NK-92 (cell line): ENCODE data around the gene MTCL1.
"Not testable (repeated sequence)": the region's sequence is repeated elsewhere in the genome, so short reads cannot be mapped to it uniquely, and the experiment has no call there.

Source experiments
- DNase-seq: peaks from one replicate; lab custom pipeline; 2025; ENCODE audit not compliant: unreplicated experiment; lab: John Stamatoyannopoulos, UW

Gene MTCL1

DNA sequence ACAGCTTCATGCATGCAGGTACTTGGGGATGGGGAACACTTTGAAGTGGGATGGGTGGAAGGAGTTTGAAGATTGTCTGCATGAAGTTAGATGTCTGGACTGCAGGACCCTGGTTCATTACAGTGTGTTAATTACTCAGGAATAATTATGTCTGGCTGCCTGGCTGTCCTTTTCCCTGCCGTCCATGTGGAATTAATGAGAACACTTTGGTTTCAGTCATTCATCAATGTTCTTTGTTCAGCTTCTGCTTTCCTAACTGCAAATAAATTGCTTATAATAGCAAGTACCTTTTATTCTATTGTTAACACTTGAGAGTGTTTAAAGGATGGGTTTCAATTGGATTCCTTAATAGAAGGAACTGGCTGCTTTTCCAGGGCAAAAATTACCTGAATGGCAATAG is 35.8 kb downstream of the MTCL1 start:
- DNase-seq = no peak

DNA sequence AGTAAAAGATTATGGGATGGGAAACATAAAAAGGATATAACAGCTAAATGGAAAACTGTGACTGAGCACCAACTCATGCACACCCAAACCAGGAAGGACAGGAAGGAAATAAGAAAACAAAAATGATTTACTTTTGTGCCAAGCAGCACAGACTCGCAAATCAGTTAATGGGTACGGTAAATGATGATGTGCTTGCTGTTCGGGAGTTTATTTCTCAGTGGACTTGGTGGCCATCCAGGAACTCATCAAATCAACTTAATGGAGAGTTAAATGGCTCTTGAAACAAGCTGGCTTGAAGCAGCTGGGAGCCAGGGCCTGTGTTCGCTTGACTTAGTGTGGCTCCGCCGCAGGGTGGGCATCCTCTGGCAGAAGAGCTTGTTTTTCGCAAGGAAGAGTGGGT is 36.2 kb downstream of the MTCL1 start:
- no peak for DNase-seq

DNA sequence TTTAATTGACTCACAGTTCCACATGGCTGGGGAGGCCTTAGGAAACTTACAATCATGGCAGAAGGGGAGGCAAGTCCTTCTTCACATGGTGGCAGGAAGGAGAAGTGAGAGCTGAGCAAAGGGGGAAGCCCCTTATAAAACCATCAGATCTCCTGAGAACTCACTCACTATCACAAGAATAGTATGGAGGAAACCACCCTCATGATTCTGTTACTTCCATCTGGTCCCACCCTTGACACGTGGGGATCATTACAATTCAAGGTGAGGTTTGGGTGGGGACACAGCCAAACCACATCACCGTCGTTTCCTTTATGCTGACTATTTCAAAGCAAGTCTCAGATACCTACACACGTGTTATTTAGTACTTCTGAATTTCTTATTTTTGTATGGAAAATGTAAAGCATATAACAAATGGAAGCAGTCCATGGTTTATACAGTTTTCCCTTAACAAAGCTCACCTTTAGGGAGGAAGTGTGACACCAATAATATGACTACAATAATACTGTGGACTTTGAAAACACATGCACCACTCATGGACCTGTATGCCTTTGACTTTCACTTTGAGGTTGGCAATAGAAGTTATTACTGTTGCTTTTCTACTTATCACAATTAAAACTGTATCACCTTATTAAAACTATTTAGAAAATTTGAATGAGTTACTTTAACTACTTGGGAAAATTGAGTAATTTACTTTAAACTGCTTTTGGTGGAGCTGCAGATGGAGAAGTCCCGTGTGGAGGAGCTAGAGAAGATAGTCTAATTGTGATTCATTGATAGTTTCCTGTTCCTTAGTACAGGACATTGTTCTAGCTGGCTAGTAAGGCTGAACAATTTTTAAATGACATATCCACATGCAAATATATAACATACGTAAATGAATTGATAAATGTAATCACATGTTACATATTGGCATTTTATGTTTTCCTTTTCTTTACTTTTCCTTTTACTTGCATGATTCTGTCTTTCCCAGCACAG is 37.3 kb downstream of the MTCL1 start:
- DNase-seq = no peak

DNA sequence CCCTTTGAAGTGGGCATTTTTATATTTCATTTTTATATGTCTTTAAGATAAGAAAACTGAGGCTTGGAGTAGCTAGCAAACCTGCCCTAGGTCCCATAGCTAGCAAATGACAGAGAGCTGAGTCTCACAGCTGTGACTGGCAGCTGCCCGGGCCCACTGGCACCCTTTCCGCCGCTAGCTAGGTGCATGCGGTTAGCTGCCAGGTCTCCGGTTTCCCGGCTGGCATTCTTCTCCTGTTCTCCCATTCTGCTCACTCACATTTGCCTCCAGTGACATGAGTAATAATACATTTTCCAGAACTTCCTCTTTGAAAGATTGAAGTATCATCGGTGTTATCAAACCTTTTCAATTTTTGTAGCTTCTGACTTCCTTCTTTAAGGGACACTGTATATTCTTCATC is 38.7 kb downstream of the MTCL1 start:
- DNase-seq = no peak

DNA sequence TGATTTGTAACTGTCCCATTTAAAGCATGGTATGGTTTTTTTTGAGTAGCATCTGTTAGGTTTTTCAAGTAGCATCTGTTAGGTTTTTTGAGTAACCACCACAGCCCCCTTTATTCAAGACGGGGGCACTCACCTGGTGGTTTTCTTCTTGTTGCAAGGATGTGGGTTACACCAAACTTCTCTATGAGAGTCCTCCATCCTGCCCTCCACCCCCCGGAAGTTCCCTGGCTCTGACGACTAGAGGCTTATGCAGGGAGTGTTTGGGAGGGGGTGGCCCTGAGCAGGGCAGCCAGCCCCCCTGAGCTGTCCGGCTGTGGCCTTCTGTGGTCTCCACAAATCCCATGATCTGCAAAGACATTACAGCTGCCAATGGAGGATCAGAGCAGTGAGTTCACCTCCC is 39.3 kb downstream of the MTCL1 start:
- DNase-seq = no peak

DNA sequence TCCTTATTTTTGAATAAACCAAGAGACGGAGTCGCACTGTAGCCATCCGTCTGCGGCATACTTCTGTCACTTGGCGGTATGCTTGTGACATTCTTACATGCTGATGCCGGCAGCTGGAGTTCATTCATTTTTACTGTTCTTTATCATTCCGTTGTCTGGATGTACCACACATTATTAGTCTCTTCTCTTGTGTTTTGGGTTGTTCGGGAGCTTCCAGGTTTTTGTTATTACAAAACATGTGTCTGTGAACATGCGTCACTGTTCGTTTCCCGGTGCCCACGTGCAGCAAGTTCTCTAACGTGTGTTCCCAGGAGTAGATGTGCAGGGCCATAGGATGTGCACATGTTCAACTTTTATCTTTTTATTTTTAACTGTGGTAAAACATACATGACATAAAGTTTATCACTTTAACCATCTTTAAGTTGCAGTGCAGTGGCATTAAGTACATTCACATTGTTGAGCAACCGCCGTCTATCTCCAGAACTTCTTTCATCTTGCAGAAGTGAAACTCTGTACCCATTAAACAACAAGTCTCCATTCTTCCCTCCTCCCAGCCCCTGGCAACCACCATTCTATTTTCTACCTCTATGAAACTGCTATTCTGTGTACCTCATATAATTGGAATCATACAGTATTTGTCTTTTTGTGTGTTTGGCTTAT is 40.1 kb downstream of the MTCL1 start:
- DNase-seq = no peak

DNA sequence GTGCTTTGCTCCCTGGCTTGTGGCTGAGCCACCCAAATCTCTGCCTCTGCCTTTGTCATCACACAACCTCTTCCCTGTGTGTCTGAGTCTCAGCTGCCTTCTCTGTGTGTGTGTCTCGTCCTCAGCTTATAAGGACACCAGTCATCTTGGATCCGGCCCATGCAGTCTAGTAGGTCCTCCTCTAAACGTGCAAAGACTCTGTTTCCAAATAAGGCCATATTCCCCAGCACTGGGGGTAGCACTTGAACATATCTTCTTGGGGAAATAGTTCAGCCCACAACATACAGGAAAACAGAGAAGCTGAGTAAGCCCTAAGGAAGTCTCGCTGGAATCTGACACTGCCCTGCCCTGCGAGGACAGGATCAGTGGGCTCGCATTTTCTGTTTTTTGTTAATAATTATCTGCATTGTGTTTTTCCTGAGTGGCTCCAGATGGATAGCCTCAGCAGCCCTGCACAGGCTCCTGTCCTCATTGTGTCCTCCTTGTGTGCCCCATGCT is 42.1 kb downstream of the MTCL1 start:
- no peak for DNase-seq

DNA sequence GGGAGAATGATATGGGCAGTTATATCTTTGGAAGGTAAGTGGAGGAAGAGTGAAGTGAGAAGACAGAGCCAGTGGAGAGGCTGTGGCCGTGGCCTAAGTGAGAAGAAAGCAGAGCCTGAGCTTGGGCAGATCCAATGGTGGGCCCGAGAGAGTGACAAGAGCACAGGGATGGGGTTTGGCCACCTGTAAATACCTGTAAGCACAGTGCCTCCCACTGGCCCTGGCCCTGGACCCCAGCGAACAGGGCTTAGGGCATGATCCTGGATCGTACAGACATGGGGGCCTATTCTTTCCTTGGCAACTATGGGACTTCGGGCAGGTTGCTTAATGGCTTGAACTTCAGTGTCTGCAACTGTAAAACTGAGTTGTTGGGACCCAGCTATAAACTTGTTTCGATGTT is 44.1 kb downstream of the MTCL1 start:
- DNase-seq = no peak

DNA sequence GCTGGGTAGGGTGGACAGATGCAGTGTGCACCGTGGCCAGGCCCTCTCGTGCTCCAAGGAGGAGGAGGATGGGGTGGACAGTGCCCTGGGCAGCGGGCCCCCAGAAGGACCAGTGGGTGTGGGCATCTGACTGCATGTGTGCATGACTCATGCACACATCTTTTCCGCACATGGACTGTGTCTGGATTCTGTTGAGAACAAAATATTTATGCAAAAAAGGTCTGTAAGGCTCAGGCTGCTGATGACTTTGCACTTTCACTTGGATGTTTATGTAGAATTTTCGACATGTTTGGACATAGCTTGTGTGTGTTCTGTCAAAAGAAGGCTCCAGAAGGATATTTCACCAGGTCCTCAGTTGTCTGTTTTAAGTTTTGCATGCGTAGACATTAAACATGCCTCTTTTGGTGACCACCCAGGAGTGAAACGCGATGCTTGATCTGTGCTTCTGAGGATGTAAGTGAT is 45.6 kb downstream of the MTCL1 start:
- no peak for DNase-seq

DNA sequence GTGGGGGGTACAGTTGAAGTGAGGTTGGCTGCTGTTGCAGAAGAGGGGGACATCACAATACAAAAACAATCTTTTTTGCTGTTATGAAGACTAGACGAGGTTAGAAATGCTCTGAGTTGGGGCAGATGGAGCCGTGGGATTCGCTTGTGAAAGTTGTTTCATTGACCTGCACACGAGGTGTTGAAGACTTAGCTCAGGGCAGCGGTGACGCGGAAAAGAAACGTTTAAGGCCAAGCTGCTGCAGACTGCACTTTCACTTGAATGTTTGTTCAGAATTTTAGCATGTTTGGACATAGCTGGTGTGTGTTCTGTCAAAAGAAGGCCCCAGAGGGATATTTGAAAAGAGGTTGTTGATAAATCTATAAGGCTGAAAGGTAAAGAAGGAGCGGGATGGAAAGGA is 46.3 kb downstream of the MTCL1 start:
- no peak for DNase-seq

DNA sequence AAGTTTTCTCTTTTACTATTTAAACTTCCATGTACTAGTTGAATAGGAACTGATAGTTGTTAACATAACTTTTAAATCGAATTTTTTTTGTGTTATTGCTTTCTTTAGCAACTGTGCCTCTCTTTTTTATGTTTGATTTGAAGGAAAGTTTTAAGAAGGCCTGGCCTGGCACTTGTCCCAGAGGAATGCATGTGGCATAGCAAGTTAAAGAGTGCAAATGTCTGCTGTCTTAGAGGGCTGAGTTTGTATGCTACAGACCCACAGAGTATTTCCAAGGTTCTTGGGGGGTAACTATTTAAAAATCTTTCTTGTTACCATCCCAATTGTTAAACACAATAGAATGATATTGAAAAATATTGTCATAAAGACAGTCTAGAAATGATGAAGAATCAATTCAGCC is 47.0 kb downstream of the MTCL1 start:
- no peak for DNase-seq

DNA sequence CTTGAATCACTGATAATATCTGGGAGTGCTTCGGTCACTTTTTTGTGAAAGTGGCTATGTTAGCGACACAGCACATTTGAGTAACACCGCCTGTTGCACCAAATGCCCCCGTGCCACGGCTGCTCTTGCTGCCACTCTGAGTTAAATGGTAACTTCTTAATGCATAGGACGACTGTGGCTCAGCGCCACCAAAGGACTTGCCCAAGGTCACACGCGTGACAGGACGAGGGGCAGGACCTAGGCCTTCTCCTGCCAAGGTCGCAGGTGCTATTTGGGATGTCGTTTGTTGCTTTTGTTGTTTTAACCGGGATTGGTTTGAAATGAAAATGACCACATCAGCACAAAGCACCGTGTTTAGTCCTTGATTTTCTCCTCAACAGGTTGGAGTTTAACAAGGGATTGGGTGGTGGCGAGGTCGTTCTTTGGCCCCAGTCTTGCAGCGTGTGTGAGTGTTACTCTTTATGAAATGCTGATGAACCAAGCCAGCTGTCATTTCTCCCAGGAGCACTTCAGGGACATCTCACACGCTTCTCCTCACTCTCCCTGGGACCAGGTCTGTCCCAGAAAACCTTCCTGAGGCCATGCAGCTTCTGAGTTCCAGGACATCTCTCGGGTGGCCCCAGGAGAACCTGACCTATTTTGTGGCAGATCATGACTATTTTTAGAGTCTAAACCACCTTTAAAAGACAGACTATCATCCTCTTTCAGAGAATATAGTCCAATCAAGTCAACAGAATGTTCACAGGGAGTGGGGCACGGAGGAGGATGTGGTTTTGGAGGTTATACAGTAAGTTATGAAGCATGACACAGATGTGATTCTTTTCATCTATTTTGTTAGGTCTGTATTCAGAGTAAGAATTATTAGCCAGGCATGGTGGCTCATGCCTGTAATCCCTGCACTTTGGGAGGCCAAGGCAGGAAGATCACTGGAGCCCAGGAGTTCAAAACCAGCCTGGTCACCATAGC is 49.9 kb downstream of the MTCL1 start:
- no peak for DNase-seq

DNA sequence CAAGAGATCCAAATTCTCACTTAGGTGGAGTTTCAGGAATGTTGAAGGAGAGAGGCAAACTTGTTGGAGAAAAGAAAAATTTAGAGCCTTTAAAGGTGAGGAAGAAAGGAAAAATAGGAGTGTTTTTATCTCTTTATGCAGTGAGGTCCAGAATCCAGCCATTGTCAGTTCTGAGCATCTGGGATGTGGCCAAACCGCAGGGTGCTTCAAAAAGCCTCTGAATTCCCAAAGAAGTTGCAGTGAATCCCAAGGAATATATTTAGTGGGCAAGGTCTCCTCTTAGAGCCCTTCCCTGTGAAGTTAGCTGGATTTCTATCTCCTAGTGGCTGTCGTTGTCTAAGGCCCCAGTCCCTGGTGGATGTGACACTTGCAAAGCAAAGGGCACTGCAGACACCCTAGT is 51.2 kb downstream of the MTCL1 start:
- no peak for DNase-seq

DNA sequence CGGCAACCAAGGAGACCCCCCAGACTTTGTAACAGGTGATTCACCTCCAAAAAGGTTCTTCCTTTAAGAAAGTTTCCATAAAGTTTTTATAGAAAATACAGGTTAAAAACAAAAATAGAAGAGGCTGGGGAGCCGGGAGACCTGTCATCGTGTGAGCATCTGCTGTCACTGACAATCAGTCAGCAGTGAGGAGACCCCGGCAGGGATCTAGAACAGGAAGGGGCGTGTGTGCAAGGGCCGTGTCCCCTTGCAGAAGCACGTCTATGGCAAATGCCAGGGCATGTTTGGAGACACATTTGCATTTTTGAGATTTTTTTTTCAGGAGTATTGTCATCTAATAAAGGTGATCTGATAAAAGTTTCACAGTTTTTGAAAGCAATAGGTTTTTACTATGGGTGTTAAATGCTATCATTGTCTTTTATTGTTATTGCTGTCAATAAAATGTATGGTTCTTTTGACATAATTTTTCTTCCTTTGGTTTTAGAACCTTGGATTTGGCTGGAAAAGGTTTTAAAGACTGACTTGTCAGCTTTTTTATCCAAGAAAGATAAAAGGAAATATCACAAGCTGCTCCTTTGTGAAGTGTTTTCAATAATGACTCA is 52.1 kb downstream of the MTCL1 start:
- no peak for DNase-seq

DNA sequence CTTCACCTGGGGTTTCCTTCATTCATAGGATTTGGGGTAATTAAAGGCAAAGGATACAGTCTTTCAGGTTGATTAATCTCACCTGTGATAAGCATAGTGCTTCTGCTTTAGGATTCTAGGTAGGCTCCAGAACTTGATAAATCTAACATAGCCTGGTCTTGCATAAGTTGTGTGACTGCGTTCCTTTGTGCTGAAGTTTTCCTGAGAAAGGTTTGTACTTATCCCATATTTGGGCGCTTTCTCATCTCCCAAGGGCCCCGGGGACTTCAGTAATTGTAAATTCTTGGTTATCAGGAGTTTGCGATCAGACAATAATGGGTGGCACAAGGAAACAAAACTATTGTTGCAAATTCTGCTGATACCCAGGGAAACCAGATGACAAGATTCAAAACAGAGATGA is 53.1 kb downstream of the MTCL1 start:
- no peak for DNase-seq

DNA sequence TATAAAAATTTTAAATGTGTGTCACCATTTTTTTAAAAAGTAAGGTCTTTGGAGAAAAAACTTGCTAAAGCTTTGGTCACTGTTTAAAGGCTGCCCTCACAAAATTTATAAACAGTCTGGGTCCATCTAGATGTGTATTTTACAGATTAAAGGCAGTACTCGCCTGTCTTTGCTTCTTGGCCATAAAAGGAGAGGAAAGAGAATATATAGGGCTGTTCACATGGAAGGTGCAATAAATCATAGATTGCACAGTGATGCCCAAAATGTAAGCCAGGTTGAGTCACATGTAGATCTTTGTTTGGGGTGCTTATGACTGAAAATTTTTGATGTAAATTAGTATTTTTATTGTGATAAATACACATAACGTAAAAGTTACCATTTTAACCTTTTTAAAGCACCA is 55.6 kb downstream of the MTCL1 start:
- no peak for DNase-seq

DNA sequence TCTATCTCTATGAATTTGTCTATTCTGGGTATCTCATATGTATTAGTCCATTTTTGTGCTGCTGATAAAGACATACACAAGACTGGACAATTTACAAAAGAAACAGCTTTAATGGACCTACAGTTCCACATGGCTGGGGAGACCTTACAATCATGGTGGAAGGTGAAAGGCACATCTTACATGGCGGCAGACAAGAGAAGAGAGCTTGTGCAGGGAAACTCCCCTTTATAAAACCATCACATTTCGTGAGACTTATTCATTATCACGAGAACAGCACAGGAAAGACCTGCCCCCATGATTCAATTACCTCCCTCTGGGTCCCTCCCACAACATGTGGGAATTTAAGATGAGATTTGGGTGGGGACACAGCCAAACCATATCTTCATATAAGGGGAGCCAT is 56.2 kb downstream of the MTCL1 start:
- not testable (repeated sequence) for DNase-seq

DNA sequence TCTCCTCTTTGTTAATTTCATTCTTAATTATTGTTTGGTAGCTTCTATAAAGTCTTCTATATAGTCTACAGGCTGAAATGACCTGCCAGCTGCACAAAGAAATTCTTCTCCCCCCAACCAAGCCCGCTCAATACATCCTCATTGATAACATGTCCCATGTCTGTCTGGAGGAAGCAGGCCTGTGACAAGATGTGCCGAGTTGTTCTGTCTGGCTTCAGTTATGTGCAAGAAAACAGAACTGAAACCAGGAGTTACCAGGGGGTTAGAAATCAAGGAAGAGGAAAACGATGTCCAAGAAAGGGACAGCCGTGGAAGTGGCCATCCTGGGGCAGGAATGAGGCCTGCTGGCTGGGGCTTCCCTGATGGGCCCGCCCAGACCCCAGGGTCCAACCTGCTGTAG is 57.6 kb downstream of the MTCL1 start:
- DNase-seq = no peak

DNA sequence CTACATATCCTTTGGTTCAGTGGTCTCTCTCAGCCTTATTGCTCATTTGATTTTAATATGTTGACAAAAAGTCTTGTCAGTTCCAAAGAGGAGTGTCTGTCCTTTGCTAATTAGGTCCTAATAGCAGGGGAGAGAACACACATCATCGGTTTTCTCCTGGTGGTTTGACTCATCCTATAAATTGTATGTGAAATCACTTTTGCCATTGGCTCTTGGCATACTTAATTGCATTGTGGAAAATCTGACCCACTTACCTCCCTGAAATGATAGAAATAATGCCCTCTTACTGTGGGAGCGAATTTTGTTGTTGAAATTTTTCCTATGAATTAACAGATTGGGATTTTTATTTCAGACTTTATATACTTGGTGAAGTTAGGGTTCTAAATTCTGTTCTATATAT is 58.3 kb downstream of the MTCL1 start:
- no peak for DNase-seq

DNA sequence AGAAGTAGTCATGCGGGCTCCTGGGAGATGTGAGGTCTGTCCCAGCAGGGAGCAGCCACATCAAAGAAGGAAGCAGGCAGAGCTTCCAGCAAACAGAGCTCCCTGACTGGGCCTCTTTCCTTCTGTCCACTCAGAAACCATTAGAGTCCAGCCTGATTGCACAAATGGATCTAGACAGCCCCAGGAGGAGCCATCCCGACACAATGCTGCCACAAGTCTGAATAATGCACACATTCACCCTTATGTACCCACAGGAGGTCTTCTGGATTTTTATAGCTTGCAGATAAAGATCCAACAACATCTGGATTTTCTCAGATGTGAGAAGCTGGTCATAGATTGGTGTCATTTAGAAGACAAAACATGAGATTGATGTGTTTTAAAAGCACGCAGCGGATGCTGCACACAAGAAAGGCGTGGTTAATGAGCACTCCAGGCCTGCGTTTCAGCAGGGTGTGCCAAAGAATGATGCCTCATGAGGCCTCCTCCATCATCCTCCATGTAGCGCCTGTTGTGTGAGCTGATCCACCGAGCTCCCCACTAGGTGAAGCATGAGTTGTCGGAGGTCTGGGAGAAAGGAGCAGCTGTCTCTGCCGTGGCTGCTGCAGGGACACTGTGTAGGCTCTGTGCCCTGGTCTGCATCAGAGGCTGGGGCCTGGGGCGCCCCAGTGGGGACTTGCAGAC is 60.6 kb downstream of the MTCL1 start:
- DNase-seq = no peak
